Measurements from ENCODE around the gene RPS6KA2.

DNA sequence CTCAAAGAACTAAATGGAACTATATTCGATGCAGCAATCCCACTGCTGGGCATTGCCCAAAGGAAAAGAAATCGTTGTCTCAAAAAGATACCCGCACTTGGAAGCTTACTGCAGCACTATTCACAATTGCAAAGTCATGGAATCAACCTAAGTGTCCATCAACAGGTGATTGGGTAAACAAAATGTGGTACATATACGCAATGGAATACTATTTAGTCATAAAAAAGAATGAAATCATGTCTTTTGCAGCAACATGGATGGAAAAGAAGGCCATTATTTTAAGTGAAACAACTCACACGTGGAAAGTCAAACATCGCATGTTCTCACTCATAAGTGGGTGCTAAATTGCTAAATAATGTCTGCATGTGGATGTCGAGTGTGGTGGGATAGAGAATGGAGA, 173.4 kb downstream of the RPS6KA2 start:
- TF ChIP-seq, protein P1, sequence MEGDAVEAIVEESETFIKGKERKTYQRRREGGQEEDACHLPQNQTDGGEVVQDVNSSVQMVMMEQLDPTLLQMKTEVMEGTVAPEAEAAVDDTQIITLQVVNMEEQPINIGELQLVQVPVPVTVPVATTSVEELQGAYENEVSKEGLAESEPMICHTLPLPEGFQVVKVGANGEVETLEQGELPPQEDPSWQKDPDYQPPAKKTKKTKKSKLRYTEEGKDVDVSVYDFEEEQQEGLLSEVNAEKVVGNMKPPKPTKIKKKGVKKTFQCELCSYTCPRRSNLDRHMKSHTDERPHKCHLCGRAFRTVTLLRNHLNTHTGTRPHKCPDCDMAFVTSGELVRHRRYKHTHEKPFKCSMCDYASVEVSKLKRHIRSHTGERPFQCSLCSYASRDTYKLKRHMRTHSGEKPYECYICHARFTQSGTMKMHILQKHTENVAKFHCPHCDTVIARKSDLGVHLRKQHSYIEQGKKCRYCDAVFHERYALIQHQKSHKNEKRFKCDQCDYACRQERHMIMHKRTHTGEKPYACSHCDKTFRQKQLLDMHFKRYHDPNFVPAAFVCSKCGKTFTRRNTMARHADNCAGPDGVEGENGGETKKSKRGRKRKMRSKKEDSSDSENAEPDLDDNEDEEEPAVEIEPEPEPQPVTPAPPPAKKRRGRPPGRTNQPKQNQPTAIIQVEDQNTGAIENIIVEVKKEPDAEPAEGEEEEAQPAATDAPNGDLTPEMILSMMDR (IDR thresholded peaks at IDR 0.05), result no peak
- TF ChIP-seq POLR2A (IDR thresholded peaks at IDR 0.05), result no peak
